ENCODE measurements around the gene CARD6.
"Not testable (repeated sequence)": the region's sequence is repeated elsewhere in the genome, so short reads cannot be mapped to it uniquely, and the experiment has no call there.

CARD6 gene

GRCh38 chr5:40841068-40841805, at the start of gene CARD6:
TSS of gene CARD6 (plus strand) at chr5:40841367. CDS start at chr5:40841383, 16 bp downstream.
- DNase-seq (ENCODE audit: low spot score), result no peak

GRCh38 chr5:40791715-40792139, 49.4 kb upstream of the CARD6 start:
- no peak for DNase-seq (ENCODE audit: low spot score)

- DNase-seq (ENCODE audit: low spot score), result not testable (repeated sequence)
Observed at GRCh38 chr5:40792691-40793090, 48.5 kb upstream of the CARD6 start.

GRCh38 chr5:40794340-40794739, 46.8 kb upstream of the CARD6 start:
- DNase-seq (ENCODE audit: low spot score), result not testable (repeated sequence)

GRCh38 chr5:40794877-40795276, 46.3 kb upstream of the CARD6 start:
- not testable (repeated sequence) for DNase-seq (ENCODE audit: low spot score)

GRCh38 chr5:40796487-40796889, 44.7 kb upstream of the CARD6 start:
- DNase-seq (ENCODE audit: low spot score), result no peak

GRCh38 chr5:40797273-40798011, 43.7 kb upstream of the CARD6 start:
- DNase-seq (ENCODE audit: low spot score), result peak; percentile 87

GRCh38 chr5:40798012-40798800, 43.0 kb upstream of the CARD6 start, which contains the start of gene PRKAA1:
TSS of gene PRKAA1 (minus strand) at chr5:40798374. CDS start at chr5:40798189, 185 bp downstream.
- peak; percentile 95 for DNase-seq (ENCODE audit: low spot score)

GRCh38 chr5:40798801-40799210, 42.4 kb upstream of the CARD6 start:
- no peak for DNase-seq (ENCODE audit: low spot score)

GRCh38 chr5:40799258-40799657, 41.9 kb upstream of the CARD6 start:
- DNase-seq (ENCODE audit: low spot score), result no peak

GRCh38 chr5:40801771-40802562, 39.2 kb upstream of the CARD6 start:
- no peak for DNase-seq (ENCODE audit: low spot score)

GRCh38 chr5:40812125-40812524, 29.0 kb upstream of the CARD6 start:
- DNase-seq (ENCODE audit: low spot score), result no peak

- DNase-seq (ENCODE audit: low spot score), result no peak
Observed at GRCh38 chr5:40813698-40814281, 27.4 kb upstream of the CARD6 start.

GRCh38 chr5:40823459-40823858, 17.7 kb upstream of the CARD6 start:
- no peak for DNase-seq (ENCODE audit: low spot score)

GRCh38 chr5:40825461-40826043, 15.6 kb upstream of the CARD6 start:
- DNase-seq (ENCODE audit: low spot score), result not testable (repeated sequence)

- no peak for DNase-seq (ENCODE audit: low spot score)
Observed at GRCh38 chr5:40826489-40827187, 14.5 kb upstream of the CARD6 start.

GRCh38 chr5:40827188-40827977, 13.8 kb upstream of the CARD6 start:
- no peak for DNase-seq (ENCODE audit: low spot score)

GRCh38 chr5:40828021-40828631, 13.0 kb upstream of the CARD6 start:
- DNase-seq (ENCODE audit: low spot score), result no peak

Data from ecto neural progenitor cell (in vitro differentiated cells).